WI38 (cell line): Measurements from ENCODE around the gene SLC35B1.

Source experiments
- H3K4me3 ChIP-seq: 2 replicates; pipeline ENCODE4 v1.5.1; 2011; ENCODE audit warnings: low read depth, mild to moderate bottlenecking, control low read depth, low read length
- CTCF ChIP-seq: IDR thresholded peaks from 2 replicates; pipeline ENCODE4 v1.5.1; 2012; ENCODE audit warnings: low read depth, mild to moderate bottlenecking, control low read depth, low read length

The SLC35B1 gene

DNA sequence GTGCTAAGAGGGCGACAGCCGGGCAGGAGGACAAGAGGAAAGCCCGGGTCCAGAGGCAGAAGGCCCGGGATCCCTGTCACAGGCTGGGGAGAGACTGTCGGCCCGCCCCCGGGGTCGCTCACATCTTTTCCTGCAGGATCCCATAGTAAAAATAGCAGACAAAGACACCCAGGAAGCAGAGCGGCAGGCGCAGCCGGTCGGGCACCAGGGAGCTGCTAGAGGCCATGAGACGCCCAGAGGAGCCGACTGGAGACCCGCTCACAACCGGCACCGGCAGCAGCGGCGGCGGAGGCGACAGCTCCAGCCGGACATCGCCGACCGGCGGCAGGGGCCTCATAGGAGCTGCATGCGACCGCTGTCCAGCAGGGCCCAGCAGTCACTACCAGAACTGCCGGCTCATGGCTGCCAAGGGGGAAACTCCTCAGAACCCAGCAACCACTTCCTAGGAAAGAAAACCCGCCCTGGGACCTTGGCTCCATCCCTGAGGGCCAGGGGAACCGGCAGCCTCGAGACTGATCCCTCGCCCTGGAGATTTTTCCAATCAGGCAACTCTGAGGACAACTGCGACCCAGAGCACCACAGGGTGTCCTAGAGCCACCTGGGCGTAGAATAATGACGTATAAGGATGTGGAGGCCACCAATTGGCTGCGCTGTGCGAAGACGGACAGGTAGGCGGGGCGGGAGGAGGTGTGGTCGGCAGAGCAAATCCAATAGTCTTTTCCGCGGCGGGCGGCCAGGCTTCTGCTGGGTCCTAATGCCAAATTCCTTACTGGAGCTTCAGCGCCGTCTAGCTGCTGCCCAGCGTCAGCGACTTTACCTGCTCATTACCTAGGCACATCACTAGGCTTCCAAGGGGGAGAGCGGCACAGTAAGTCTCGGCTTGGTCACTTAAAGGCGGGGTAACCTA, at the start of gene SLC35B1:
SLC35B1 (minus strand) TSS at position 357 of the 907 bp plus-strand sequence; CDS start at position 226, 131 bp downstream.
- TF ChIP-seq CTCF = peak; percentile 78
- peak within 1 kb of the TSS; percentile 98 for H3K4me3 ChIP-seq

- no peak for TF ChIP-seq CTCF
- no peak overlapping the region for H3K4me3 ChIP-seq
Measured at GRCh38 chr17:49757151-49757777, 49.5 kb upstream of the SLC35B1 start.

GRCh38 chr17:49756323-49757150, 48.8 kb upstream of the SLC35B1 start:
- no peak overlapping the region for H3K4me3 ChIP-seq
- TF ChIP-seq CTCF = no peak

GRCh38 chr17:49755663-49756283, 48.0 kb upstream of the SLC35B1 start:
- TF ChIP-seq CTCF = no peak
- H3K4me3 ChIP-seq = no peak overlapping the region

GRCh38 chr17:49753959-49754391, 46.2 kb upstream of the SLC35B1 start:
- no peak for TF ChIP-seq CTCF
- no peak overlapping the region for H3K4me3 ChIP-seq

- TF ChIP-seq CTCF = no peak
- no peak overlapping the region for H3K4me3 ChIP-seq
Measured at GRCh38 chr17:49752508-49752907, 44.7 kb upstream of the SLC35B1 start.
